Uterus (tissue), 2 donors: Measurements from ENCODE around the gene RBM47.

Experiments used
- CTCF ChIP-seq, 4 experiments: fragments of 200-600 bp in 2 of 4; fragments of 450-650 bp in 2 of 4; sonication (generic) in 2 of 4; IDR thresholded peaks; one replicate each; pipeline ENCODE4 v1.5.1; 2016 to 2019; ENCODE audit warnings: antibody characterized with exemption in 4 of 4, mild to moderate bottlenecking in 2 of 4, moderate library complexity in 1 of 4
- POLR2A ChIP-seq, 2 donors: fragments of 450-650 bp; IDR thresholded peaks; one replicate each; pipeline ENCODE4 v1.6.1; 2016; ENCODE audit warnings: antibody characterized with exemption in 2 of 2, mild to moderate bottlenecking in 1 of 2, moderate library complexity in 1 of 2

GRCh38 chr4:40555176-40555900 lies 74.3 kb downstream of the RBM47 start:
- no peak for TF ChIP-seq CTCF (IDR thresholded peaks at IDR 0.05)
- TF ChIP-seq POLR2A (IDR thresholded peaks at IDR 0.05): no peak
